Lower lobe of right lung (tissue), 2 donors: ENCODE measurements around the gene MYO9A. TPM values are rescaled to one million over a fixed set of nuclear protein-coding genes. Genes with fewer than 3 reads are reported as not detected.

Experiments
- ATAC-seq, 2 donors: fragments of 200-7000 bp; cut with Tn5 transposase; one replicate each; pipeline ENCODE4 v1.9.1; 2020 to 2022; ENCODE audit warnings: mild to moderate bottlenecking in 2 of 2, moderate library complexity in 2 of 2
- DNase-seq: peaks from one replicate; pipeline ENCODE4 v3.0.0-alpha.2; 2020
- H3K27ac ChIP-seq: fragments of 200-600 bp; one replicate; pipeline ENCODE4 v1.8.0; 2022
- H3K27me3 ChIP-seq: fragments of 200-600 bp; one replicate; pipeline ENCODE4 v1.8.0; 2022; ENCODE audit warnings: low read depth
- H3K36me3 ChIP-seq: fragments of 200-600 bp; one replicate; pipeline ENCODE4 v1.8.0; 2022; ENCODE audit warnings: mild to moderate bottlenecking
- H3K4me1 ChIP-seq: fragments of 200-600 bp; one replicate; pipeline ENCODE4 v1.8.0; 2022
- H3K4me3 ChIP-seq: fragments of 200-600 bp; one replicate; pipeline ENCODE4 v1.8.0; 2022; ENCODE audit warnings: mild to moderate bottlenecking
- H3K9me3 ChIP-seq: fragments of 200-600 bp; one replicate; pipeline ENCODE4 v1.8.0; 2022
- intact Hi-C: fragments of 100-400 bp; cut with DNase I; formaldehyde crosslinking; loops from one replicate; pipeline ENCODE4 v1.11.0; 2022
- total RNA-seq: library from RNA; stranded (reverse); fragmentation: NEBNext Ultra II Directional; extraction: Animal tissue kit (Norgen Biotek cat#: 25700); gene quantifications from one replicate; pipeline ENCODE4 v1.2.1, GENCODE V29; 2021
- TF ChIP-seq, protein P1 (sequence below): fragments of 200-600 bp; IDR thresholded peaks from one replicate; pipeline ENCODE4 v1.8.0; 2022; ENCODE audit warnings: antibody characterized with exemption, mild to moderate bottlenecking
- donor health status: DM: no; HTN: yes; CAD: no; lungs with severe emphysema.

The MYO9A gene
- total RNA-seq, 1 donor from 2014 or later = 73.8 TPM

DNA sequence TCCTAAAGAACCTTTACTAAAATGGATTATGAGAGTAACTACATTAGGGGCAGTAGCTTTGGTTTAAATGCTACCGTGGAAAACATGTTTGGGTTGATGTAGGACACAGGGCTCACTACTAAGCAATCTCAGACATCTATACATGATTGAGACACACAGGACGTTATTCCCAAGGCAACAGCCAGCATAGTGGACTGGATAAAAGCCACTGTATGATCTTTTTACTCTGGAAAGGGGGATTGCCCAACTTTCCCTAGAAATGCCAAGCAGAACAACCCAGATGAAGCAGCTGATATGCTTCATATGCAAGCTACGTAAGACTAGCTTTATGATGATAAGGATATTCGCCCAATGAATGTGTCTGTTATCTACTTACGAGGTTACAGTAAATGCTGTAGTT, 144.6 kb downstream of the MYO9A start:
- H3K4me3 ChIP-seq = no peak overlapping the region
- no peaks in the 10 kb centered on the region for H3K9me3 ChIP-seq
- H3K27ac ChIP-seq = no peak overlapping the region
- TF ChIP-seq, protein P1, sequence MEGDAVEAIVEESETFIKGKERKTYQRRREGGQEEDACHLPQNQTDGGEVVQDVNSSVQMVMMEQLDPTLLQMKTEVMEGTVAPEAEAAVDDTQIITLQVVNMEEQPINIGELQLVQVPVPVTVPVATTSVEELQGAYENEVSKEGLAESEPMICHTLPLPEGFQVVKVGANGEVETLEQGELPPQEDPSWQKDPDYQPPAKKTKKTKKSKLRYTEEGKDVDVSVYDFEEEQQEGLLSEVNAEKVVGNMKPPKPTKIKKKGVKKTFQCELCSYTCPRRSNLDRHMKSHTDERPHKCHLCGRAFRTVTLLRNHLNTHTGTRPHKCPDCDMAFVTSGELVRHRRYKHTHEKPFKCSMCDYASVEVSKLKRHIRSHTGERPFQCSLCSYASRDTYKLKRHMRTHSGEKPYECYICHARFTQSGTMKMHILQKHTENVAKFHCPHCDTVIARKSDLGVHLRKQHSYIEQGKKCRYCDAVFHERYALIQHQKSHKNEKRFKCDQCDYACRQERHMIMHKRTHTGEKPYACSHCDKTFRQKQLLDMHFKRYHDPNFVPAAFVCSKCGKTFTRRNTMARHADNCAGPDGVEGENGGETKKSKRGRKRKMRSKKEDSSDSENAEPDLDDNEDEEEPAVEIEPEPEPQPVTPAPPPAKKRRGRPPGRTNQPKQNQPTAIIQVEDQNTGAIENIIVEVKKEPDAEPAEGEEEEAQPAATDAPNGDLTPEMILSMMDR = no peak
- intact Hi-C loops = no loop called here
- H3K4me1 ChIP-seq = no peaks in the 10 kb centered on the region
- no peak for DNase-seq
- H3K36me3 ChIP-seq = peaks cover 11% of the 10 kb centered on the region
- H3K27me3 ChIP-seq = no peaks in the 10 kb centered on the region
- ATAC-seq = no peak

DNA sequence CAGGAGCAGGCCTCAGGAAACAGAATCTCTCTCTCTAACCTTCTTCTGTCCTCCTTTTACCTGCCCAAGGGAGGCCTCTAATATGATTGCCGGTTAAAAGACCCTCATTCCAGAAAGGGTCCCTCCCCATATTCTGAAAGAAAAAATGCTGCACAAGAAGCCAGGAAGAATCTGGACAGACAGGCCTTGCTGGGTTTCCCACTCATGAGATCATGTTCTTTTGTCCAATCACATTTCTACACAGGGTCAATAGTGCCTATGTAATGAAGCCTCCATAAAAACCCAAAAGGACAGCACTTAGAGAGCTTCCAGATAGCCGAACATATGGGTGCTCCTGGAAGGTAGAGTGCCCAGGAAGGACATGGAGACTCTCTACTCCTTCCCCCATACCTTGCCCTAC, 146.0 kb downstream of the MYO9A start:
- no peaks in the 10 kb centered on the region for H3K9me3 ChIP-seq
- H3K27ac ChIP-seq = no peak overlapping the region
- no peaks in the 10 kb centered on the region for H3K4me1 ChIP-seq
- H3K4me3 ChIP-seq = no peak overlapping the region
- ATAC-seq (no peak), DNase-seq (no peak)
- H3K36me3 ChIP-seq = peaks cover 13% of the 10 kb centered on the region
- no peaks in the 10 kb centered on the region for H3K27me3 ChIP-seq
- TF ChIP-seq, protein P1 = no peak
- intact Hi-C loops = no loop called here

DNA sequence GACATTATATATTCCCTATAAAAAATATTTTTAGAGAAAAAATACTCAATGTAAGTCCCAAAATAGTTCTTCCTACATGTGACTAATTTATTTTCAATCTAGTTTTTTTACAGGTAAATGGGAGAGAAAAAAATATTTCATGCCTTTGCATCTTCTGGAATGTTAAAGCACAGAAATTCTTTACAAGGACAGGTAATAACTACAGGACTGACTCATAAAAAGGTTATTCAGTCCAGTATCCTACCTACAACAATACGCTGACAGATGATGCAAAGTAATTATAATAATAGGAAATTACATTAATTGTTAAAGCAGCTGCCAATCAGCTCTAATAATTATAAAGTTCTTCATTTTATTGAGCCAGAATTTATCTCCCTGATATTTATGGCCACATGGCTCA, 147.5 kb downstream of the MYO9A start:
- H3K4me1 ChIP-seq = no peaks in the 10 kb centered on the region
- intact Hi-C loops = no loop called here
- H3K4me3 ChIP-seq = no peak overlapping the region
- no peak for ATAC-seq
- TF ChIP-seq, protein P1 = no peak
- DNase-seq = no peak
- no peak overlapping the region for H3K27ac ChIP-seq
- no peaks in the 10 kb centered on the region for H3K9me3 ChIP-seq
- no peaks in the 10 kb centered on the region for H3K27me3 ChIP-seq
- peaks cover 13% of the 10 kb centered on the region for H3K36me3 ChIP-seq

DNA sequence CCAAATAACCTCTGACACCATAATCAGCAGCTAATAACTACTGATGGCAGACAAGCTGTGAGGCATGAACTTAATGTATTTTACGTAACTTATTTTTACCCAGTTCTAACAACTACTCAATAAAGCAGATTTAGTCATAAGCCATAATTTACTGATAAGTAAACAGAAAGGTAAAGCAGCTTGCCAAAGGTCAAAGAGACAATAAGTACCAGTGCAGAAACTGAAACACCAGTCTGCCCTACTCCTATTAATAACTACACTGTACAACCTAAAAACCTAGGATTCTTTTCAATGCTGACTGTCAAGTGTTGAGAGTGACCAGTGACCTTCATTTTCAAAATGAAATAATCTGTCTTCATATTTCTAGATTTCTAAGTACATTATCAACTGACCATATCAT, 155.4 kb downstream of the MYO9A start:
- H3K4me1 ChIP-seq = no peaks in the 10 kb centered on the region
- H3K27me3 ChIP-seq = no peaks in the 10 kb centered on the region
- no peak overlapping the region for H3K4me3 ChIP-seq
- no peaks in the 10 kb centered on the region for H3K9me3 ChIP-seq
- peaks cover 30% of the 10 kb centered on the region for H3K36me3 ChIP-seq
- DNase-seq (no peak), ATAC-seq (no peak)
- TF ChIP-seq, protein P1 = no peak
- no peak overlapping the region for H3K27ac ChIP-seq
- intact Hi-C loops = no loop called here

DNA sequence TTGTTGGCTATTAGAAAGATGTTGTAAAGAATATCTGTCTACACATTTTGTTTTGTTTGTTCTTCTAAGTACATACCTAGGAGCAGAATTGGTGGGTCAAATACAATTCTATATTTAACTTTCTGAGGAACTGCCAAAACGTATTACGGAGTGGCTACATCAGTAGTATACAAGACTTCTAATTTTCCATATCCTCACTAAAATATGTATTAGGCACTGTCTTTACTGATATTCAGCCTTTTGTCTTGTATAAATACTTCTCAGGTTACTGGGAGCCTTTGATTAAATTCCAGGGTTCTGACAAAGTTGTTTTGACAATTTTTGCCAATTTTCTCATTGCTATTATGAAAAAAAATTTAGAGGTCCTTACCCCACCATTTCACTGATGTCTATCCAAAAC, 160.9 kb downstream of the MYO9A start:
- ATAC-seq = no peak
- TF ChIP-seq, protein P1 = no peak
- H3K4me3 ChIP-seq = no peak overlapping the region

DNA sequence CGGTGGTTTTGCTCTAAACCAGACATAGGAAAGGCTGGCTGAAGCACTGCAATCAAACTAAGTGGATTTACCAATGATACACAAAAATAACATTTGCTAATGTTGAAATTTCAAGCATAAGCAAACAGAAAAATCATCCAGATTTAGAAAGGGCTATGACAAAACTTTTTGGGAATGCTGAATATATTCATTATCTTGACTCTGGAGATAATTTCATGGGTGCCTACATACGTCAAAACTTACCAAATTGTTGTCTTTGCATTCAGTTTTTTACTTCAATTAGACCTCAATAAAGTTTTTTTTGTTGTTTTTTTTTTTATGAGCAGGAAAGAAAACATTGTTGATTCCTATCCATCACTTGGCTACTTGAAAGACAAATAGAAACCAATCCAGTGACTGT, 166.8 kb downstream of the MYO9A start:
- no peaks in the 10 kb centered on the region for H3K27me3 ChIP-seq
- TF ChIP-seq, protein P1 = no peak
- ATAC-seq = peak in 1 of 2 donors; percentile 21
- DNase-seq = no peak
- no peak overlapping the region for H3K27ac ChIP-seq
- no peaks in the 10 kb centered on the region for H3K9me3 ChIP-seq
- H3K4me3 ChIP-seq = no peak overlapping the region
- no peaks in the 10 kb centered on the region for H3K4me1 ChIP-seq
- H3K36me3 ChIP-seq = peaks cover 7% of the 10 kb centered on the region
- intact Hi-C loops = no loop called here

More for the DNA sequence above, 160.9 kb downstream of the MYO9A start:
- H3K27me3 ChIP-seq = no peaks in the 10 kb centered on the region
- H3K36me3 ChIP-seq = peaks cover 28% of the 10 kb centered on the region
- H3K4me1 ChIP-seq = no peaks in the 10 kb centered on the region
- no peak for DNase-seq
- H3K27ac ChIP-seq = no peak overlapping the region
- H3K9me3 ChIP-seq = no peaks in the 10 kb centered on the region
- intact Hi-C loops = no loop called here
